HepG2 (cell line): ENCODE measurements around the gene SWSAP1. TPM values are rescaled to one million over a fixed set of nuclear protein-coding genes. Genes with fewer than 3 reads are reported as not detected.

Experiments used
- E2F2 ChIP-seq: sonication (generic); formaldehyde crosslinking; IDR thresholded peaks from 2 replicates; pipeline ENCODE4 v1.4.0; 2020; ENCODE audit warnings: missing genetic modification reagents, borderline replicate concordance
- KMT2B ChIP-seq: IDR thresholded peaks from 2 replicates; pipeline ENCODE4 v1.6.1; 2016; ENCODE audit warnings: missing genetic modification reagents, missing compliant biosample characterization
- PHF8 ChIP-seq: sonication (generic); formaldehyde crosslinking; IDR thresholded peaks from 2 replicates; pipeline ENCODE4 v1.5.0; 2020; ENCODE audit warnings: missing genetic modification reagents
- RBM39 ChIP-seq: fragments of 200-400 bp; formaldehyde crosslinking; IDR thresholded peaks from one replicate; pipeline ENCODE4 v1.6.1; 2018; ENCODE audit warnings: antibody characterized with exemption, mild to moderate bottlenecking, low read depth, low read length; ENCODE audit not compliant: poor library complexity, severe bottlenecking
- RFX5 ChIP-seq: IDR thresholded peaks from 2 replicates; pipeline ENCODE4 v1.6.1; 2011; ENCODE audit warnings: low read depth, low read length, improper control_type of control experiment
- SRSF1 ChIP-seq: fragments of 200-400 bp; formaldehyde crosslinking; optimal IDR thresholded peaks from 2 replicates; pipeline ENCODE3; 2017; ENCODE audit warnings: mild to moderate bottlenecking, low read depth, low read length, moderate library complexity
- SUZ12 ChIP-seq: fragments of 150-350 bp; IDR thresholded peaks from 2 replicates; pipeline ENCODE4 v1.6.1; 2014; ENCODE audit warnings: low read depth, low read length
- ZFY ChIP-seq: sonication (generic); formaldehyde crosslinking; IDR thresholded peaks from 2 replicates; pipeline ENCODE4 v1.4.0; 2020; ENCODE audit warnings: missing genetic modification reagents
- ZNF101 ChIP-seq: sonication (generic); formaldehyde crosslinking; IDR thresholded peaks from 2 replicates; pipeline ENCODE4 v1.4.0; 2020; ENCODE audit warnings: mild to moderate bottlenecking, low read depth, missing genetic modification reagents, borderline replicate concordance
- ZNF251 ChIP-seq: sonication (generic); formaldehyde crosslinking; IDR thresholded peaks from 2 replicates; pipeline ENCODE4 v1.9.0; 2021; ENCODE audit warnings: mild to moderate bottlenecking, missing genetic modification reagents
- ZNF782 ChIP-seq: sonication (generic); formaldehyde crosslinking; IDR thresholded peaks from 2 replicates; pipeline ENCODE4 v1.4.0; 2020; ENCODE audit warnings: missing genetic modification reagents, mild to moderate bottlenecking, borderline replicate concordance
- polyA plus RNA-seq, 8 experiments: library from polyadenylated mRNA; depleted of rRNA in 3 of 8; stranded (reverse) in 7 of 8; unstranded in 1 of 8; fragments of >200 nt; fragmentation: Illumina TruSeq in 4 of 8; extraction: Trizol in 4 of 8; gene quantifications; 2 replicates each; pipeline versions ENCODE4 v1.2.1 to v1.2.3, GENCODE V29; 2011 to 2016; ENCODE audit warnings: low read depth in 4 of 8, missing spikeins in 1 of 8, mixed read lengths in 1 of 8; ENCODE audit not compliant: insufficient read depth in 1 of 8
- total RNA-seq, 5 experiments: library from RNA; depleted of rRNA; stranded (reverse); fragments of >200 nt; fragmentation: Illumina TruSeq; extraction: Trizol; gene quantifications; 2 replicates each; pipeline ENCODE4 v1.2.3, GENCODE V29; 2016; ENCODE audit warnings: low read depth in 1 of 5
- TF ChIP-seq, protein P1 (sequence below): sonication (generic); formaldehyde crosslinking; IDR thresholded peaks from 2 replicates; pipeline ENCODE4 v1.4.0; 2020; ENCODE audit warnings: missing genetic modification reagents
- TF ChIP-seq, protein P2 (sequence below): sonication (generic); formaldehyde crosslinking; IDR thresholded peaks from 2 replicates; pipeline ENCODE4 v1.4.0; 2020; ENCODE audit warnings: missing genetic modification reagents, borderline replicate concordance
- TF ChIP-seq, protein P3 (sequence below): sonication (generic); formaldehyde crosslinking; IDR thresholded peaks from 2 replicates; pipeline ENCODE4 v1.4.0; 2020; ENCODE audit warnings: missing genetic modification reagents
- TF ChIP-seq, protein P4 (sequence below): sonication (generic); formaldehyde crosslinking; IDR thresholded peaks from 2 replicates; pipeline ENCODE4 v1.8.0; 2022; ENCODE audit warnings: missing genetic modification reagents, mild to moderate bottlenecking, borderline replicate concordance
- TF ChIP-seq, protein P5 (sequence below): sonication (generic); formaldehyde crosslinking; IDR thresholded peaks from 2 replicates; pipeline ENCODE4 v1.4.0; 2020; ENCODE audit warnings: missing genetic modification reagents

The SWSAP1 gene
- total and polyA plus RNA-seq, 2 of the 13 experiments (the other 11 are each of a cell fraction or from before 2014, with no cell fraction given), result 2.7 to 3.3 TPM

- TF ChIP-seq, protein P1, sequence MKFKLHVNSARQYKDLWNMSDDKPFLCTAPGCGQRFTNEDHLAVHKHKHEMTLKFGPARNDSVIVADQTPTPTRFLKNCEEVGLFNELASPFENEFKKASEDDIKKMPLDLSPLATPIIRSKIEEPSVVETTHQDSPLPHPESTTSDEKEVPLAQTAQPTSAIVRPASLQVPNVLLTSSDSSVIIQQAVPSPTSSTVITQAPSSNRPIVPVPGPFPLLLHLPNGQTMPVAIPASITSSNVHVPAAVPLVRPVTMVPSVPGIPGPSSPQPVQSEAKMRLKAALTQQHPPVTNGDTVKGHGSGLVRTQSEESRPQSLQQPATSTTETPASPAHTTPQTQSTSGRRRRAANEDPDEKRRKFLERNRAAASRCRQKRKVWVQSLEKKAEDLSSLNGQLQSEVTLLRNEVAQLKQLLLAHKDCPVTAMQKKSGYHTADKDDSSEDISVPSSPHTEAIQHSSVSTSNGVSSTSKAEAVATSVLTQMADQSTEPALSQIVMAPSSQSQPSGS, result no peak
- TF ChIP-seq ZNF251 (CRISPR knock-in tag), result no peak
- TF ChIP-seq SUZ12, result no peak
- peak; percentile 67 for TF ChIP-seq ZFY
- no peak for TF ChIP-seq E2F2 (CRISPR knock-in tag)
- TF ChIP-seq, protein P2, sequence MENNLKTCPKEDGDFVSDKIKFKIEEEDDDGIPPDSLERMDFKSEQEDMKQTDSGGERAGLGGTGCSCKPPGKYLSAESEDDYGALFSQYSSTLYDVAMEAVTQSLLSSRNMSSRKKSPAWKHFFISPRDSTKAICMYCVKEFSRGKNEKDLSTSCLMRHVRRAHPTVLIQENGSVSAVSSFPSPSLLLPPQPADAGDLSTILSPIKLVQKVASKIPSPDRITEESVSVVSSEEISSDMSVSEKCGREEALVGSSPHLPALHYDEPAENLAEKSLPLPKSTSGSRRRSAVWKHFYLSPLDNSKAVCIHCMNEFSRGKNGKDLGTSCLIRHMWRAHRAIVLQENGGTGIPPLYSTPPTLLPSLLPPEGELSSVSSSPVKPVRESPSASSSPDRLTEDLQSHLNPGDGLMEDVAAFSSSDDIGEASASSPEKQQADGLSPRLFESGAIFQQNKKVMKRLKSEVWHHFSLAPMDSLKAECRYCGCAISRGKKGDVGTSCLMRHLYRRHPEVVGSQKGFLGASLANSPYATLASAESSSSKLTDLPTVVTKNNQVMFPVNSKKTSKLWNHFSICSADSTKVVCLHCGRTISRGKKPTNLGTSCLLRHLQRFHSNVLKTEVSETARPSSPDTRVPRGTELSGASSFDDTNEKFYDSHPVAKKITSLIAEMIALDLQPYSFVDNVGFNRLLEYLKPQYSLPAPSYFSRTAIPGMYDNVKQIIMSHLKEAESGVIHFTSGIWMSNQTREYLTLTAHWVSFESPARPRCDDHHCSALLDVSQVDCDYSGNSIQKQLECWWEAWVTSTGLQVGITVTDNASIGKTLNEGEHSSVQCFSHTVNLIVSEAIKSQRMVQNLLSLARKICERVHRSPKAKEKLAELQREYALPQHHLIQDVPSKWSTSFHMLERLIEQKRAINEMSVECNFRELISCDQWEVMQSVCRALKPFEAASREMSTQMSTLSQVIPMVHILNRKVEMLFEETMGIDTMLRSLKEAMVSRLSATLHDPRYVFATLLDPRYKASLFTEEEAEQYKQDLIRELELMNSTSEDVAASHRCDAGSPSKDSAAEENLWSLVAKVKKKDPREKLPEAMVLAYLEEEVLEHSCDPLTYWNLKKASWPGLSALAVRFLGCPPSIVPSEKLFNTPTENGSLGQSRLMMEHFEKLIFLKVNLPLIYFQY, result no peak
- 0 out of 2 replicates have a peak, but pooled peaks have one; percentile 22 for TF ChIP-seq PHF8 (CRISPR knock-in tag)
- no peak for TF ChIP-seq ZNF101
- TF ChIP-seq SRSF1, result no peak
- TF ChIP-seq KMT2B, result no peak
- TF ChIP-seq RFX5, result no peak
- TF ChIP-seq, protein P3, sequence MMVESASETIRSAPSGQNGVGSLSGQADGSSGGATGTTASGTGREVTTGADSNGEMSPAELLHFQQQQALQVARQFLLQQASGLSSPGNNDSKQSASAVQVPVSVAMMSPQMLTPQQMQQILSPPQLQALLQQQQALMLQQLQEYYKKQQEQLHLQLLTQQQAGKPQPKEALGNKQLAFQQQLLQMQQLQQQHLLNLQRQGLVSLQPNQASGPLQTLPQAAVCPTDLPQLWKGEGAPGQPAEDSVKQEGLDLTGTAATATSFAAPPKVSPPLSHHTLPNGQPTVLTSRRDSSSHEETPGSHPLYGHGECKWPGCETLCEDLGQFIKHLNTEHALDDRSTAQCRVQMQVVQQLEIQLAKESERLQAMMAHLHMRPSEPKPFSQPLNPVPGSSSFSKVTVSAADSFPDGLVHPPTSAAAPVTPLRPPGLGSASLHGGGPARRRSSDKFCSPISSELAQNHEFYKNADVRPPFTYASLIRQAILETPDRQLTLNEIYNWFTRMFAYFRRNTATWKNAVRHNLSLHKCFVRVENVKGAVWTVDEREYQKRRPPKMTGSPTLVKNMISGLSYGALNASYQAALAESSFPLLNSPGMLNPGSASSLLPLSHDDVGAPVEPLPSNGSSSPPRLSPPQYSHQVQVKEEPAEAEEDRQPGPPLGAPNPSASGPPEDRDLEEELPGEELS (CRISPR knock-in tag), result no peak
- TF ChIP-seq, protein P4, sequence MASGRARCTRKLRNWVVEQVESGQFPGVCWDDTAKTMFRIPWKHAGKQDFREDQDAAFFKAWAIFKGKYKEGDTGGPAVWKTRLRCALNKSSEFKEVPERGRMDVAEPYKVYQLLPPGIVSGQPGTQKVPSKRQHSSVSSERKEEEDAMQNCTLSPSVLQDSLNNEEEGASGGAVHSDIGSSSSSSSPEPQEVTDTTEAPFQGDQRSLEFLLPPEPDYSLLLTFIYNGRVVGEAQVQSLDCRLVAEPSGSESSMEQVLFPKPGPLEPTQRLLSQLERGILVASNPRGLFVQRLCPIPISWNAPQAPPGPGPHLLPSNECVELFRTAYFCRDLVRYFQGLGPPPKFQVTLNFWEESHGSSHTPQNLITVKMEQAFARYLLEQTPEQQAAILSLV (CRISPR knock-in tag), result 0 out of 2 replicates have a peak, but pooled peaks have one; percentile 11
- no peak for TF ChIP-seq RBM39
- TF ChIP-seq, protein P5, sequence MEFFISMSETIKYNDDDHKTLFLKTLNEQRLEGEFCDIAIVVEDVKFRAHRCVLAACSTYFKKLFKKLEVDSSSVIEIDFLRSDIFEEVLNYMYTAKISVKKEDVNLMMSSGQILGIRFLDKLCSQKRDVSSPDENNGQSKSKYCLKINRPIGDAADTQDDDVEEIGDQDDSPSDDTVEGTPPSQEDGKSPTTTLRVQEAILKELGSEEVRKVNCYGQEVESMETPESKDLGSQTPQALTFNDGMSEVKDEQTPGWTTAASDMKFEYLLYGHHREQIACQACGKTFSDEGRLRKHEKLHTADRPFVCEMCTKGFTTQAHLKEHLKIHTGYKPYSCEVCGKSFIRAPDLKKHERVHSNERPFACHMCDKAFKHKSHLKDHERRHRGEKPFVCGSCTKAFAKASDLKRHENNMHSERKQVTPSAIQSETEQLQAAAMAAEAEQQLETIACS, result no peak
- no peak for TF ChIP-seq ZNF782
These were observed 19.0 kb upstream of the SWSAP1 start, which contains the start of gene PLPPR2 (continued) for GRCh38 chr19:11355160-11356073.
